H1 (cell line): Measurements from ENCODE around the gene ZNF280C. TPM values are rescaled to one million over a fixed set of nuclear protein-coding genes. Genes with fewer than 3 reads are reported as not detected.

ENCODE experiments used
- MAFK ChIP-seq: IDR thresholded peaks from 2 replicates; pipeline ENCODE4 v1.6.1; 2012; ENCODE audit warnings: low read depth, mild to moderate bottlenecking, improper control_type of control experiment, low read length
- polyA plus RNA-seq, 7 experiments: library from polyadenylated mRNA; depleted of rRNA in 3 of 7; stranded (reverse) in 5 of 7; unstranded in 2 of 7; fragments of >200 nt in 5 of 7; fragments of 200-250 nt in 2 of 7; gene quantifications; 1 replicate in 5 of 7; 2 replicates in 1 of 7; 4 replicates in 1 of 7; pipeline versions ENCODE4 v1.2.1 to v1.2.3, GENCODE V29; 2011 to 2013; ENCODE audit warnings: missing spikeins in 2 of 7, mixed read lengths in 2 of 7
- total RNA-seq: library from RNA; stranded (reverse); fragmentation: NEBNext Ultra II Directional; extraction: Animal tissue kit (Norgen Biotek cat#: 25700); gene quantifications from 2 replicates; pipeline ENCODE4 v1.2.1, GENCODE V29; 2021

The ZNF280C gene
- total and polyA plus RNA-seq, 2 of the 8 experiments (the other 6 are each of a cell fraction or from before 2014, with no cell fraction given), result 8.4 to 13.4 TPM

DNA sequence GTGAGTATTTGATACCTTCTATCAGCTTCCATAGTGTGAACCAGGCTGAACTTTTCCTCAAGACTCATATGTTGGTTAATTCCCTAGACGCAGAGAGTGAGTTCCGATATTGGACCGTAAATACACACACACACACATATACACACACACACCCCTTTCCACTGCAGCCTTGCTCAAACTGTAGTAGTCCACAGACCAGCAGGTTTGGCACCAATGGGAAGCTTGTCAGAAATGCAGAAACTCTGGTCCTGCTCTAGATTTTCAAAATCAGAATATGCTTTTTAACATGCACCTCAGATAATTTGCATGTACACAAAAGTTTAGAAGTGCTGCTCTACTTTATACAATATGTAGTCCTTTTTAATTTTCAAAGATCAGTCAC lies 27.6 kb upstream of the ZNF280C start (continued):
- no peak for TF ChIP-seq MAFK
